Amniotic stem cell (primary cell): ENCODE data around the gene PCYOX1L.

Source experiments
- DNase-seq: peaks from one replicate; lab custom pipeline; 2025; lab: John Stamatoyannopoulos, UW

The PCYOX1L gene

GRCh38 chr5:149407323-149408251, 49.7 kb downstream of the PCYOX1L start:
- DNase-seq, result no peak

GRCh38 chr5:149408252-149409099, 50.6 kb downstream of the PCYOX1L start:
- no peak for DNase-seq

GRCh38 chr5:149409268-149409948, 51.6 kb downstream of the PCYOX1L start:
- DNase-seq, result no peak

- no peak for DNase-seq
Observed at GRCh38 chr5:149410071-149410470, 52.2 kb downstream of the PCYOX1L start.

GRCh38 chr5:149410721-149411432, 53.0 kb downstream of the PCYOX1L start:
- DNase-seq, result no peak

GRCh38 chr5:149411738-149412519, 54.1 kb downstream of the PCYOX1L start:
- DNase-seq, result no peak

GRCh38 chr5:149412783-149413476, 55.1 kb downstream of the PCYOX1L start:
- no peak for DNase-seq

GRCh38 chr5:149413477-149414210, 55.8 kb downstream of the PCYOX1L start:
- DNase-seq, result no peak

GRCh38 chr5:149414405-149415065, 56.7 kb downstream of the PCYOX1L start:
- DNase-seq, result no peak

- no peak for DNase-seq
Observed at GRCh38 chr5:149415066-149415967, 57.5 kb downstream of the PCYOX1L start.

GRCh38 chr5:149416987-149417710, 59.3 kb downstream of the PCYOX1L start:
- DNase-seq, result no peak

- no peak for DNase-seq
Observed at GRCh38 chr5:149417711-149418368, 60.0 kb downstream of the PCYOX1L start.

GRCh38 chr5:149418910-149419531, 61.2 kb downstream of the PCYOX1L start:
- DNase-seq, result no peak
